Fibroblast of lung (primary cell): ENCODE data around the gene KRR1. TPM values are rescaled to one million over a fixed set of nuclear protein-coding genes. Genes with fewer than 3 reads are reported as not detected.

Source experiments
- polyA plus RNA-seq, 2 donors: library from polyadenylated mRNA; depleted of rRNA in 1 of 2; stranded (reverse) in 1 of 2; unstranded in 1 of 2; fragments of >200 nt; gene quantifications; 2 replicates each; pipeline ENCODE4 v1.2.1, GENCODE V29; 2011 to 2012; ENCODE audit warnings: missing spikeins in 1 of 2
- total RNA-seq: library from RNA; depleted of rRNA; stranded (reverse); fragments of >200 nt; gene quantifications from 2 replicates; pipeline ENCODE4 v1.2.1, GENCODE V29; 2014

The KRR1 gene
- total and polyA plus RNA-seq, 2 donors (not counting 1 experiment from before 2014, with no cell fraction given): 46.9 to 49.7 TPM

Other genes starting within 250 kb of the KRR1 start
- gene CAPS2, start 181.3 kb downstream of the KRR1 start, total RNA-seq: 9.2 and 21.1 TPM in 2 replicates
- gene CAPS2, start 181.3 kb downstream of the KRR1 start, polyA plus RNA-seq: 2.4 and 3.5 TPM in 2 replicates
- gene GLIPR1L1, start 176.9 kb downstream of the KRR1 start, total RNA-seq: under 0.01 TPM in 1 of 2 replicates, not detected in the other
- gene GLIPR1L1, start 176.9 kb downstream of the KRR1 start, polyA plus RNA-seq: not detected in 2 replicates
- 0.33 and 1.0 TPM in 2 replicates for gene GLIPR1L2, start 120.5 kb downstream of the KRR1 start, total RNA-seq
- 0.33 and 0.46 TPM in 2 replicates for gene GLIPR1L2, start 120.5 kb downstream of the KRR1 start, polyA plus RNA-seq
- 36.0 and 59.8 TPM in 2 replicates for gene GLIPR1, start 30.9 kb downstream of the KRR1 start, total RNA-seq
- 186 and 245 TPM in 2 replicates for gene GLIPR1, start 30.9 kb downstream of the KRR1 start, polyA plus RNA-seq